Measurements from ENCODE around the gene GNG7. TPM values are rescaled to one million over a fixed set of nuclear protein-coding genes. Genes with fewer than 3 reads are reported as not detected.

The GNG7 gene
- polyA plus RNA-seq, 3 donors from 2014 or later: 0.22 to 0.84 (median 0.33) TPM

DNA sequence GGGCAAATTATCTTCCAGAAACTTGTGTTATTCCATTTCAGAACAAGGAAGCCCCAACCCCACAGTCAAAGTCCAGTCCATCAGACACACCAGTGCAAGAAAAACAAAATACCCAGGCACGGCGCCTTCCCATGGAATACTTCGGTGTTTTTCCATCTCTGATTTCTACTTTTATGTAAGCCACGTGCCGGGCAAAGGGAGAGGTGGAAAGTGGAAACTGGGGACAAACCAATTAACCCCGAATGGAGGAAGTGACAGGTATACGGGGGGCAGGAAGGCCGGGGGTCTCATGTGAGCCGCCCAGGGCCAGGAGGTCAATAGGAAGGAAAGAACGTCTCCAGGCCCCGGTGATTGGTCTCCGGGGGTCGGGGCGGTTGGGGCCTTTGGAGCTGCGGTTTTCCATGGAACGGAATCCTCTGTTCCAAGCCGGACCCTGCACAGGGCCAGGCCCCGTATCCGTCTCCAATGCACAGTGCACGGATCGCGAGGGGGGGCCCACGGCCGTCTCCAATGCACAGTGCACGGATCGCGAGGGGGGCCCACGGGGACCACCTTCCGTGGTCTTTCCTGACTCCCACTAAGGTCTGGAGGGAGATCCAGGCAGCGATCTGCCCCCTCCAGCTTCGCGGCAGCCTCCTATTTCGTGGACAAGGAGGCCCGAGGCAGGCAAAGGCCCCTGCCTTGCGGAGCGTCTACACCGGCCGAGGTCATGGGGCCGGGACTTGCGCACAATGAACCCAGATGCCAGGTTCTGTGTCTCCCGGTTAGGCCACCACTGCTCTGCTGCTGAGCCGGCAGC, 146.9 kb downstream of the GNG7 start:
- Mint-ChIP-seq H3K9me3 (no peaks in the 10 kb centered on the region), H3K36me3 (no peaks in the 10 kb centered on the region), H3K27me3 (ENCODE audit: low read depth in 3 of 3) (peaks cover 2 to 8% (median 5%) of the 10 kb centered on the region in 3 donors), H3K4me3 (no peak overlapping the region), H3K27ac (no peak overlapping the region), H3K4me1 (peaks cover 36 to 39% of the 10 kb centered on the region in 2 donors)
- no peak for DNase-seq

DNA sequence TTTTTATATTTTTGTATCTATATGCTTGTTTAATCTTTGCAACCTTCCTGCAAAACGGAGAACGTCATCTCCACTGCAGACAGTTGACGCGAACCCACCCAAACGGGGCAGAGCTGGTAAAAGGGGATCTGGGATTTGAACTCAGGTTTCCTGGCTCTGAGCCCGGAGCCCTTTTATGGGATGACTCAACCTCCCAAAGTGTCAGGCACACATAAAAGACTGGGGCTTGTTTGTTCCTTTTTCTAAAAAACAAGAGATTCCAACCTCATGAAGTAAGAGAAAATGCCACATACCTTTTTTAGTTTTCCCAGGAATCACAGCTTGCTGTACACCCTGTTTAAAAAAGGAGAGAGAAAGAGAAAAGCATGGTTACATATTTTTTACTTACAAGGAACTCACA, 147.6 kb downstream of the GNG7 start:
- peaks cover 2 to 8% (median 5%) of the 10 kb centered on the region in 3 donors for H3K27me3 Mint-ChIP-seq (ENCODE audit: low read depth in 3 of 3)
- no peak overlapping the region for H3K27ac Mint-ChIP-seq
- H3K36me3 Mint-ChIP-seq: no peaks in the 10 kb centered on the region
- H3K4me1 Mint-ChIP-seq: peaks cover 36 to 38% of the 10 kb centered on the region in 2 donors
- DNase-seq: no peak
- no peaks in the 10 kb centered on the region for H3K9me3 Mint-ChIP-seq
- no peak overlapping the region for H3K4me3 Mint-ChIP-seq

DNA sequence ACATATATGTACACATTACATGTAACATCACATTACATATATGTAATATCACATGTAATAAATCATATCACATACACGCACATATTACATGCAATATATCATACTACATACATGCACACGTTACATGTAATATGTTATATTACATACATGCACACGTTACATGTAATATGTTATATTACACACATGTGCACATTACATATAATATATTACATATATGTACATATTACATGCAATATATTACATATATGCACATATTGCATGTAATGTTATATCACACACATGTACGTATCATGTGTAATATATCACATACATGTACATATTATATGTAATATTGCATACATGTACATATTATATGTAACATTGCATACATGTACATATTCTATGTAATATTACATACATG, 149.0 kb downstream of the GNG7 start:
- Mint-ChIP-seq H3K27me3 (ENCODE audit: low read depth in 3 of 3) (peaks cover 2 to 10% (median 5%) of the 10 kb centered on the region in 3 donors), H3K4me3 (no peak overlapping the region), H3K36me3 (no peaks in the 10 kb centered on the region), H3K9me3 (no peaks in the 10 kb centered on the region), H3K4me1 (peaks cover 35 to 36% of the 10 kb centered on the region in 2 donors), H3K27ac (no peak overlapping the region)
- DNase-seq: no peak

DNA sequence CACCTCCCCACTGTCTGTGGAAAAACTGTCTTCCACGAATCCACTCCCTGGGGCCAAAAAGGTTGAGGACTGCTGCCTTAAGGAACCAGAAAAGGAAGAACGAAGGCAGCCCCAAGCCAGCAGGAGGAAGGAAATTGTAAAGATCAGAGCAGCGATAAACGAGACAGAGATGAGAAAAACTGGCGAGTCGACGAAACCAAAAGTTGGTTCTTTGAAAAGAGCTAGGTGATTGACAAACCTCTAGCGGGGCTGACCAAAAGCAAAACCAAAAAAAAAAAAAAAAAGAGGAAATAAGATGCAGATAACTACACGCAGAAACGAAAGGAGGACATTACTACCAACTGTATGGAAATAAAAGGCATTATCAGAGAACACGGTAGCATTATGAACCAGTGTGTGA, 149.6 kb downstream of the GNG7 start:
- Mint-ChIP-seq H3K36me3 (no peaks in the 10 kb centered on the region), H3K9me3 (no peaks in the 10 kb centered on the region), H3K27me3 (ENCODE audit: low read depth in 3 of 3) (peaks cover 2 to 6% (median 5%) of the 10 kb centered on the region in 3 donors), H3K4me3 (peak overlapping the region; percentile 77 to 92 (median 86)), H3K27ac (peak overlapping the region; percentile 82 to 90 (median 86)), H3K4me1 (peaks cover 35 to 36% of the 10 kb centered on the region in 2 donors)
- DNase-seq: peak; percentile 75 to 80 (median 79)

DNA sequence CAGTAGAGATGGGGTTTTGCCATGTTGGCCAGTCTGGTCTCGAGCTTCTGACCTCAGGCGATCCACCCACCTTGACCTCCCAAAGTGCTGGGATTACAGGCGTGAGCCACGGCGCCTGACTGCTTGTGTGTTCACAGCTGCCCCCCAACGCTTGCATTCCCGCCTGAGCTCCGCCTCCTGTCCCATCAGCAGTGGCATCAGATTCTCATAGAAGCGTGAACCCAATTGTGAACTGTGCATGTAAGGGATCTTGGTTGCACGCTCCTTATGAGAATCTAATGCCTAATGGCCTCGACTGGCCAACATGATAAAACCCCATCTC, 150.7 kb downstream of the GNG7 start:
- Mint-ChIP-seq H3K4me3 (peak overlapping the region; percentile 7 to 92 (median 77)), H3K9me3 (no peaks in the 10 kb centered on the region), H3K27me3 (ENCODE audit: low read depth in 3 of 3) (peaks cover 2 to 6% (median 5%) of the 10 kb centered on the region in 3 donors)

DNA sequence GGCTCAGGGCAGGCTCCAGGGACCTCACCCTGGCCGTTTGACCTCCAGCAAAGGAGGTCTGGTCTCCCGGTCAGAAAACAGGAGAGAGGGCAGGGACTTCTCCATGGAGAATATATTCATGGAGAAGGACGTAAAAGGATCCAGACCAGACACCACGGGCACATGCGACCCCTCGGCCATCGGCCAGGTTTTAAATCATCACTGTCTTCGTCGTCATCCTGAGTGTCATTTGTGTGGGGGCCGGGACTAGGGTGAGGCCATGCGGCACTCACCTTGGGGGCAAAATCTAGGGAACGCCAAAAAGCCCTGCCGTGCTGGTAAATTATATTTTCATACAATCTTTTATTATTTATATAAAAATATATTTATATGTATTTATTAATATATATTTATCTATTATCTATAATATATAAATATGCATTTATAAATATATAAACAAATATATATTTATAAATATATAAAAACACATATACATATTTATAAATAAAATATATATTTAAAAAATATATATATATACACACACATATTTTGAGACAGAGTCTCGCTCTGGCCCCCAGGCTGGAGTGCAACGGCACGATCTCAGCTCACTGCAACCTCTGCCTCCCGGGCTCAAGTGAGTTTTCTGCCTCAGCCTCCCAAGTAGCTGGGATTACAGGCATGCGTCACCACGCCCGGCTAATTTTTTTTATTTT, 151.2 kb downstream of the GNG7 start:
- Mint-ChIP-seq H3K4me1 (peaks cover 31 to 32% of the 10 kb centered on the region in 2 donors), H3K36me3 (no peaks in the 10 kb centered on the region), H3K4me3 (peak overlapping the region in 2 of 5 donors; percentile 1 to 77), H3K27me3 (ENCODE audit: low read depth in 3 of 3) (peaks cover 2 to 6% (median 3%) of the 10 kb centered on the region in 3 donors), H3K27ac (peak overlapping the region in 3 of 6 donors; percentile 42 to 82 (median 82)), H3K9me3 (no peaks in the 10 kb centered on the region)
- DNase-seq: no peak

More for the DNA sequence above, 150.7 kb downstream of the GNG7 start:
- Mint-ChIP-seq H3K36me3 (no peaks in the 10 kb centered on the region), H3K27ac (peak overlapping the region; percentile 42 to 90 (median 84)), H3K4me1 (peaks cover 32 to 34% of the 10 kb centered on the region in 2 donors)
- peak in 1 of 3 donors; percentile 16 for DNase-seq

DNA sequence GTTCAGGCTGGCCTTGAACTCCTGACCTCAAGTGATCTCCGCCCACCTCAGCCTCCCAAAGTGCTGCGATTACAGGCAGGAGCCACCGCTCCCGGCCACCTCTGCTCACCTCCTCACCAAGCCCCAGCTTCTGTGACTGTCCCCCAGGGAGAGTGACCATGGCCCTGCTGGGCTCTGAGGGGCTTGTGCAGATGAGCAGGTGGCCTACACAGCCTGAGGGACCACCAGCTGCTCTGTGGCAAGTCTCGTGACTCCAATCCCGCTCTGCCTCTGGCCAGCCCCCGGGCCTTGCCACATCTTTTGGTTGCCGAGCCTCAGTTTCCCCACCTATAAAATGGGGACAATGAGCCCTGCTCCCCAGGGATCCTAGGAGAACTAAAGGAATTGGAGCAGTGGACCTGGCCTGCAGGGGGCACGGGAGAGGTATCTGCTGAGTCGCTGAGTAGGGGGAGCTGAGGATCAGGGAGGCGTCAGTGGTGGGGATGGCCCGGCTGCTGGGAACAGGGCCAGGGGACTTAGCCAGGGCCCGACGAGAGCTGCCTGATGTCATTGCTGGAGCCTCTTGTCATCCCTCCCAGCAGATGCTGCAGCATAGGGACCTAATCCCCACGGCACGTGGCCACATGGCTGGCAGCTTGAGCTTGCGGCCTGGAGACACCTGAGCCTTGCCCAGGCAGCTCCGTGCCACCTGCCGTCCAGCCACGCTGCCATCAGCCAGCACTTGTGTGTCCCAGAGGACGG, 151.9 kb downstream of the GNG7 start:
- DNase-seq: no peak
- no peak overlapping the region for H3K4me3 Mint-ChIP-seq
- no peaks in the 10 kb centered on the region for H3K9me3 Mint-ChIP-seq
- H3K36me3 Mint-ChIP-seq: no peaks in the 10 kb centered on the region
- no peak overlapping the region for H3K27ac Mint-ChIP-seq
- peaks cover 2 to 7% (median 2%) of the 10 kb centered on the region in 3 donors for H3K27me3 Mint-ChIP-seq (ENCODE audit: low read depth in 3 of 3)
- H3K4me1 Mint-ChIP-seq: peaks cover 33 to 34% of the 10 kb centered on the region in 2 donors

DNA sequence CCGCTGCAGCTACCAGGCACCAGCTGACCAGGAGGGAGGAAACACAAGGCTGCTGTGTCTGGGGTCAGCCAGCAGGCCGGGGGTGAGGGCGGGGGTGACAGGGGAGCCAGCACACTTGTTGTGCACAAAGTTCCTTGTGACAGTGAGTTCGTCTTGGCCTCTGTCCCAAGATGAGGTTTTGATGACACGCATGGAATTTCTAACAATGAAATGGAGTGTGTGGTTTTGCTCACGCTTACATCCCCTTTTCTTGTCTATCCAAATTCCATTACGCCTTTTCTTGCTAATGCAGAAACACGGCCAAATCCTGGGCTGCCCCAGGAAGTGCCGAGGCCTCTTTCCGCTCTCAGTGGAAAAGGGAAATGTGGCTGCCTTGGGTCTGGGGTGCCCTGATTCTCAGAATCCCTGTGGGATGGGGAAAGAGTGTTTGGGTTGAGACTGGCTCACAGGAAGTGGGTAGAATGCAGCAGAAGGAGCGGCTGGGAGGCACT, 152.7 kb downstream of the GNG7 start:
- no peak for DNase-seq
- peaks cover 2 to 7% (median 2%) of the 10 kb centered on the region in 3 donors for H3K27me3 Mint-ChIP-seq (ENCODE audit: low read depth in 3 of 3)
- no peaks in the 10 kb centered on the region for H3K9me3 Mint-ChIP-seq
- H3K27ac Mint-ChIP-seq: peak overlapping the region in 1 of 6 donors; percentile 32
- no peaks in the 10 kb centered on the region for H3K36me3 Mint-ChIP-seq
- H3K4me3 Mint-ChIP-seq: no peak overlapping the region
- H3K4me1 Mint-ChIP-seq: peaks cover 25 to 33% of the 10 kb centered on the region in 2 donors

DNA sequence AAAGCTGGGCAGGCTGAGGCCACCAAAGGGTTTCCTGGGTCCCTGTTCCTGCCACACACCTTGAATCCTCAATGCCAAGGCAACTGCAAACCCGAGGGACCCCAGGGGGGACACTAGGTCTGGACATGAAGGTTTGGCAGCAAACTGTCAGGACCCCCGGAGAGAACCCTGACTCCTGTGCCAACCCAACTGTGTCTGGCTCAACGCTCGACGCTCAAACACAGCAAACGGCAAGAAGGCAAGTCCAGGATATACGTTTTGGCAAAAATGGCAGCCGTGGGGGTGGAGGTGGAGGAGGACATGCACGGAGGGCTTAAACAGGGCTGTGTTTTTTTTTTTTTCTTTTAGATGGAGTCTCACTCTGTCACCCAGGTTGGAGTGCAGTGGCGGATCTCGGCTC, 153.5 kb downstream of the GNG7 start:
- no peak overlapping the region for H3K4me3 Mint-ChIP-seq
- H3K36me3 Mint-ChIP-seq: no peaks in the 10 kb centered on the region
- H3K27ac Mint-ChIP-seq: no peak overlapping the region
- peaks cover 26 to 37% of the 10 kb centered on the region in 2 donors for H3K4me1 Mint-ChIP-seq
- H3K9me3 Mint-ChIP-seq: no peaks in the 10 kb centered on the region
- peaks cover 2 to 8% (median 2%) of the 10 kb centered on the region in 3 donors for H3K27me3 Mint-ChIP-seq (ENCODE audit: low read depth in 3 of 3)
- no peak for DNase-seq

DNA sequence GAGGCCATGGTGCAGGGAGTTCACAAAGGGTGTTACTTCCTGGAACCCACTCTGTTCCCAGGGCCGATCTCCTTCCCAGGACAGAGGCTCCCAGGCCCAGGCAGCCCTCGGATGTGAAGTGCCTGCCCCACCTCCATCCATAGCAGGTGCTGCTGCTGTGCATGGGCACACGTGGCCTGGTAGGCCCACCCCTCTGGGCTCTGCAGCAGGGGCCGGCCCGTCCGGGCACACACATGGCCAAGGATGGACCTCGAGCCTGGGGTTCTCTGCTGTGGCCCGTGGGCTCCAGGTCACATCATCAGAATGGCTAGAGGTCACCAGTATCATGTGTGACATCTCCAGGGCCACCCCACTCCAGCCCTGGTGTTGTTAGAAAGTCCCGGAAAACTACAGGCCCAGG, 154.8 kb downstream of the GNG7 start:
- no peak overlapping the region for H3K4me3 Mint-ChIP-seq
- H3K9me3 Mint-ChIP-seq: no peaks in the 10 kb centered on the region
- no peaks in the 10 kb centered on the region for H3K36me3 Mint-ChIP-seq
- DNase-seq: no peak
- H3K27me3 Mint-ChIP-seq (ENCODE audit: low read depth in 3 of 3): peaks cover 0 to 9% (median 2%) of the 10 kb centered on the region in 3 donors
- H3K27ac Mint-ChIP-seq: no peak overlapping the region
- H3K4me1 Mint-ChIP-seq: peaks cover 33 to 45% of the 10 kb centered on the region in 2 donors

DNA sequence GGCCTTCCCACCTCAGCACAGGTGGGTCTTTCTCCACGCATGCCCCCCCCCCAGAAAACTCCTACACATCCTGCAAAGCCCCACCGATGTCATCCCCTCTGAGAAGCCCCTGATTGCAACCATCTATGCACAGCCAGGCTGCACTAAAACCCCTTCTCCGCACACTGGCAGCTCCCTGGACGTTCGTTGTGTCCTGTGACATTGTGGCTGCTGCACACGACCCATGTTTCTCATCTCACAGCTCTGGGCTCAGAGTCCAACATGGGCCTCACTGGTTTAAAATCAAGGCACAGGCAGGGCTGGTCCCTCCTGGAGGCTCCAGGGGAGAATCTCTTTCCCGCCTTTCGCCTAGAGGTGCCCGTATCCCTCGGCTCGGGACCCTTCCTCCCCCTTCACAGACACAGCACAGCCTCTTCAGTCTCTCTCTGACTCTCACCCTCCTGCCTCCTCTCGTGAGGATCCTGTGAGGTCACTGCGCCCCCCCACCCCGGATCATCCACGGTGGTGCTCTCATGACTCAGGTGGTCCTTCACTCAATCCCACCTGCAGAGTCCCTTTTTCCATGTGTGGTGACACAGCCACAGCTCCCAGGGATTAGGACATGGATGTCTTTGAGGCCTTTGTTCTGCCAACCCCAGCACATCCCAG, 155.3 kb downstream of the GNG7 start:
- Mint-ChIP-seq H3K27me3 (ENCODE audit: low read depth in 3 of 3) (peaks cover 0 to 8% (median 2%) of the 10 kb centered on the region in 3 donors), H3K36me3 (no peaks in the 10 kb centered on the region), H3K4me1 (peaks cover 33 to 45% of the 10 kb centered on the region in 2 donors), H3K4me3 (peak overlapping the region in 3 of 5 donors; percentile 33 to 52 (median 38)), H3K9me3 (no peaks in the 10 kb centered on the region), H3K27ac (peak overlapping the region in 2 of 6 donors; percentile 35 to 58)
- DNase-seq: no peak

DNA sequence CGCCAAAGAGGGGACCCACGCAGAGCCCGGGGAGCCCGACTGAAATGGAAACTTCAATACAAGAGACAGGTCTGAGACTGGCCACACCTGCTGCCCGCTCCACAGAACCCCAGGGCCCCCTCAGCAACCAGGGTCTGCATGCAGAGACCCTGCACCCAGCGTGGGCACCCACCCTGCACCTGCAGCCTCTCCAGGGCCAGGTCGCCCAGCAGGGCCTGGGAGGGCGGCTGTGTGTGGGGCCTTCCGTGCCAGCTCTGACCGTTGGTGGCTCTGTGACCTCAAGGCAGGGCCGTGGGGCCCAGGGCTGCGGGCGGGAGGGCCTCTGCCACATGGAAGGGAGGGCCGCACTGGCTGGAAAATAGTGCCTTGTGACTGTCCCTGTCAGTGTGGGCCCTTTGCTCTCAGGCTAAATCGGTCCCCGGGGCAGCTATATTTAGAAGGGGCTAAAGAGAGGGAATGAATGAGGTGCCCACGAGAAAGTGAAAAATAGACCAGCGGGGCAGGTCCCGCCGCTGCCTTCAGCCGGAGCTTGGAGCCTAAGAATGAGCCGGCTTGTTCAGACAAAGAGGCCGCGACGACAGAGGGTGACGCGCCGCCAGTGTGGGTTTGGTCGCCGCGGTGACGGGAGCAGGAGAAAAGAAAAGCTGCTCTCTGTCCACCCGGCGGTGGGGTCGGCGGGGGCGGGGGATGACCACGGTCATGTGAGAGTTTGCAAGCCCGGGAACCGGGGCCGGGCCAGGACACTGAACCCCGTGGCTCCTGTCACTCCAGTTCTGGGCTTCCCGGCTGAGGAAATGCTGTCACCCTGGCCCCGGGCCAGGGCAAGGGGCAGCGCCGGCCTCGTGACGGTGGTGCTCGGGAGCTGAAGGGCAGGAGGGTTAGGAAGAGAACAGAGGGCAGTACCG, 156.1 kb downstream of the GNG7 start:
- no peaks in the 10 kb centered on the region for H3K36me3 Mint-ChIP-seq
- peak; percentile 44 to 49 (median 47) for DNase-seq
- peaks cover 0 to 8% (median 2%) of the 10 kb centered on the region in 3 donors for H3K27me3 Mint-ChIP-seq (ENCODE audit: low read depth in 3 of 3)
- H3K27ac Mint-ChIP-seq: peak overlapping the region in 5 of 6 donors; percentile 24 to 71 (median 62)
- H3K4me1 Mint-ChIP-seq: peaks cover 26 to 39% of the 10 kb centered on the region in 2 donors
- peak overlapping the region in 1 of 5 donors; percentile 39 for H3K4me3 Mint-ChIP-seq
- H3K9me3 Mint-ChIP-seq: no peaks in the 10 kb centered on the region

Data from immature natural killer cell (primary cell).